HEK293 (cell line): Measurements from ENCODE around the gene TNFRSF8.

ENCODE experiments used
- CTCF ChIA-PET: fragments of 350-600 bp; formaldehyde crosslinking; extraction: SDS; loops from one replicate; lab custom pipeline; 2021; ENCODE audit warnings: antibody characterized with exemption; lab: Yijun Ruan, JAX
- POLR2A ChIA-PET: fragments of 300-600 bp; formaldehyde crosslinking; extraction: SDS; loops from one replicate; lab custom pipeline; 2020; ENCODE audit warnings: antibody characterized with exemption, inconsistent platforms; lab: Yijun Ruan, JAX
- H3K27ac ChIP-seq: fragments of 200-500 bp; sonication (Bioruptor generic); 2 replicates; pipeline ENCODE4 v1.5.1; 2014; ENCODE audit warnings: low read depth, low read length, control low read depth, inconsistent platforms; ENCODE audit errors: extremely low read depth
- H3K36me3 ChIP-seq, 2 experiments: fragments of 200-500 bp in 1 of 2; sonication (Bioruptor generic) in 1 of 2; 1 replicate in 1 of 2; 2 replicates in 1 of 2; pipeline ENCODE4 v1.5.1; 2014 to 2017; ENCODE audit warnings: inconsistent platforms in 2 of 2, low read length in 2 of 2; ENCODE audit not compliant: control insufficient read depth in 2 of 2, insufficient read depth in 1 of 2
- H3K4me1 ChIP-seq: fragments of 200-500 bp; sonication (Bioruptor generic); 2 replicates; pipeline ENCODE4 v1.5.1; 2014; ENCODE audit warnings: mild to moderate bottlenecking, low read length, inconsistent platforms; ENCODE audit not compliant: control insufficient read depth, insufficient read depth
- H3K4me3 ChIP-seq: 2 replicates; pipeline ENCODE4 v1.5.1; 2011; ENCODE audit warnings: low read depth, mild to moderate bottlenecking, control low read depth, low read length, moderate library complexity
- H3K9me3 ChIP-seq: fragments of 200-500 bp; sonication (Bioruptor generic); 2 replicates; pipeline ENCODE4 v1.5.1; 2014; ENCODE audit warnings: low read depth, low read length, inconsistent platforms; ENCODE audit not compliant: control insufficient read depth, insufficient read depth
- WT1 ChIP-seq: fragments of 450-650 bp; formaldehyde crosslinking; IDR thresholded peaks from 2 replicates; pipeline ENCODE4 v1.5.1; 2016; ENCODE audit warnings: missing biosample characterization, missing genetic modification characterization
- ZEB2 ChIP-seq: fragments of 450-650 bp; formaldehyde crosslinking; IDR thresholded peaks from 2 replicates; pipeline ENCODE4 v1.5.1; 2016; ENCODE audit warnings: missing biosample characterization, missing genetic modification characterization
- ZFP69B ChIP-seq: fragments of 450-650 bp; formaldehyde crosslinking; IDR thresholded peaks from 2 replicates; pipeline ENCODE4 v1.5.1; 2016; ENCODE audit warnings: missing biosample characterization, missing genetic modification characterization
- ZNF146 ChIP-seq: fragments of 450-650 bp; formaldehyde crosslinking; IDR thresholded peaks from 2 replicates; pipeline ENCODE4 v1.5.1; 2016; ENCODE audit warnings: missing biosample characterization, missing genetic modification characterization
- ZNF239 ChIP-seq: fragments of 450-650 bp; formaldehyde crosslinking; IDR thresholded peaks from 2 replicates; pipeline ENCODE4 v1.5.1; 2016; ENCODE audit warnings: missing biosample characterization, missing genetic modification characterization
- ZNF302 ChIP-seq: fragments of 450-650 bp; formaldehyde crosslinking; IDR thresholded peaks from 2 replicates; pipeline ENCODE4 v1.5.1; 2016; ENCODE audit warnings: missing biosample characterization, missing genetic modification characterization, low read depth
- ZNF335 ChIP-seq: fragments of 450-650 bp; formaldehyde crosslinking; conservative IDR thresholded peaks from 2 replicates; pipeline ENCODE4 v1.5.1; 2016; ENCODE audit warnings: missing biosample characterization, missing genetic modification characterization
- ZNF394 ChIP-seq: fragments of 450-650 bp; formaldehyde crosslinking; IDR thresholded peaks from 2 replicates; pipeline ENCODE4 v1.5.1; 2016; ENCODE audit warnings: missing biosample characterization, missing genetic modification characterization, mild to moderate bottlenecking, moderate library complexity, borderline replicate concordance
- ZNF521 ChIP-seq: fragments of 450-650 bp; formaldehyde crosslinking; IDR thresholded peaks from 2 replicates; pipeline ENCODE4 v1.5.1; 2017; ENCODE audit warnings: missing biosample characterization, mild to moderate bottlenecking, missing genetic modification characterization
- ZNF843 ChIP-seq: fragments of 450-650 bp; formaldehyde crosslinking; IDR thresholded peaks from 2 replicates; pipeline ENCODE4 v1.5.1; 2016; ENCODE audit warnings: missing biosample characterization, missing genetic modification characterization
- TF ChIP-seq, protein P1 (sequence below): fragments of 450-650 bp; formaldehyde crosslinking; IDR thresholded peaks from 2 replicates; pipeline ENCODE4 v1.5.1; 2016; ENCODE audit warnings: missing biosample characterization, missing genetic modification characterization

The TNFRSF8 gene

GRCh38 chr1:12060500-12060899, 2.6 kb upstream of the TNFRSF8 start:
- Histone ChIP-seq H3K36me3 (no peaks in the 10 kb centered on the region), H3K4me1 (no peaks in the 10 kb centered on the region), H3K9me3 (no peaks in the 10 kb centered on the region), H3K27ac (no peak overlapping the region), H3K4me3 (no peak overlapping the region)
- TF ChIP-seq ZNF146 (tag by site-specific recombination) = 0 out of 2 replicates have a peak, but pooled peaks have one; percentile 21
- TF ChIP-seq ZNF394 = no peak
- CTCF ChIA-PET = no interaction called here
- POLR2A ChIA-PET = no interaction called here

DNA sequence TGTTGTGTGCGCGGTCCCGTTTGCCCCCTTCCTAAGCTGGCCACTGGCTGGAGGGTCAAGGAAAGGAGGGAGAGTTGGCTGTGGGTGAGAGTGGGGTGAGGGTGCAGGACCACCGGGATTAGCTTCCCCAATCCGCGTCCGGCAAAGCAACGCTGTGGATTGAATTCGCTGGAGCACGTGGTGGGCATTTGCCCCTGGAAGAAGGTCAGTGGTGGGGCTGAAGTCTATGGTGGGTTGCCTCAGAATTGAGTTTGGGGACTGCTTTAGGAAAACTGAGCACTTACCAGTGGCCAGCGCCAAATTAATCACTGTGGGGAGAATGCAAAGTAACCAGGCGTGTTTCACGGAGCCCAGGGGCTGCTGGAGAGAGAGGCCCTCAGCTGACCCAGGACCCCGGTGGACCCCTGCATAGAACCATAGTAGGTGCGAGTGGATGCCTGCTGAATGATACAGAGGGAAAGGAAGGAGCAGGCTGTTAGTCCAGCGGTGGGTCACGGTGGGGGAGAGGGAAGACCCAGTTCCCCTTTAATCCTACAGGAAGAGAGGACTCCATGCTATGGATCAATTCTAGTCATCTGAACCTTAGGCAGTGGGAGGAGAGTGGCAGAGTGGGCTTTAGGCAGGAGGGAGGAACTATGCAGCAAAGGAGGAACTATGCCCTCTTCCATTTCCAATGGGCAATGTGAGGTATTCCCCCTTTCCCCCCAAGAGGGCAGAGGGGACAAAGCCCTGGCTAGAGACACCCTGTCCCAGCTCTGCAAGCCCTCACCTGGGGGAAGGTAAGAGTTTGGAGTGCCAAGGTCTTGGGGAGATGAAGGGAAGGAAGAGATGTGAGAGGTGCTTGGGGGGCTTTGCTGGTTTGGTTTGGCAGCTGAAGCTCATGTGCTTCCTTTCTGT, 1.2 kb downstream of the TNFRSF8 start:
- ChIA-PET POLR2A (no interaction called here), CTCF (interaction anchor here (1.6 kb wide), 2 partner anchors 15 kb away, joined by 3 to 5 read pairs; no protein-coding TSS in a partner anchor)
- H3K4me1 ChIP-seq = no peaks in the 10 kb centered on the region
- H3K9me3 ChIP-seq = no peaks in the 10 kb centered on the region
- H3K27ac ChIP-seq = no peak overlapping the region
- TF ChIP-seq ZNF335 (tag by site-specific recombination) (peak; percentile 57), ZFP69B (tag by site-specific recombination) (no peak)
- H3K36me3 ChIP-seq = no peaks in the 10 kb centered on the region
- no peak overlapping the region for H3K4me3 ChIP-seq

- Histone ChIP-seq H3K27ac (no peak overlapping the region), H3K9me3 (no peaks in the 10 kb centered on the region), H3K36me3 (no peaks in the 10 kb centered on the region), H3K4me1 (no peaks in the 10 kb centered on the region), H3K4me3 (no peak overlapping the region)
- no peak for TF ChIP-seq ZEB2 (tag by site-specific recombination)
- TF ChIP-seq ZNF239 (tag by site-specific recombination) = no peak
- TF ChIP-seq ZNF302 = no peak
- TF ChIP-seq WT1 (tag by site-specific recombination) = no peak
- no peak for TF ChIP-seq ZNF843 (tag by site-specific recombination)
- ChIA-PET POLR2A (interaction anchor here (0.6 kb wide), 1 partner anchor 46 kb away, joined by 3 read pairs; no protein-coding TSS in a partner anchor), CTCF (interaction anchor here (0.6 to 1.6 kb wide), 3 partner anchors 13 to 713 kb away, joined by 3 to 5 read pairs (median 3); no protein-coding TSS in a partner anchor)
Observed at GRCh38 chr1:12065872-12066271, 2.8 kb downstream of the TNFRSF8 start.

- TF ChIP-seq ZNF521 (tag by site-specific recombination) = no peak
- TF ChIP-seq, protein P1, sequence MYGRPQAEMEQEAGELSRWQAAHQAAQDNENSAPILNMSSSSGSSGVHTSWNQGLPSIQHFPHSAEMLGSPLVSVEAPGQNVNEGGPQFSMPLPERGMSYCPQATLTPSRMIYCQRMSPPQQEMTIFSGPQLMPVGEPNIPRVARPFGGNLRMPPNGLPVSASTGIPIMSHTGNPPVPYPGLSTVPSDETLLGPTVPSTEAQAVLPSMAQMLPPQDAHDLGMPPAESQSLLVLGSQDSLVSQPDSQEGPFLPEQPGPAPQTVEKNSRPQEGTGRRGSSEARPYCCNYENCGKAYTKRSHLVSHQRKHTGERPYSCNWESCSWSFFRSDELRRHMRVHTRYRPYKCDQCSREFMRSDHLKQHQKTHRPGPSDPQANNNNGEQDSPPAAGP (tag by site-specific recombination) = 0 out of 2 replicates have a peak, but pooled peaks have one; percentile 25
- TF ChIP-seq, all 188 proteins: peak for 1
- H3K27ac ChIP-seq = no peak overlapping the region
- H3K36me3 ChIP-seq = no peaks in the 10 kb centered on the region
- H3K4me3 ChIP-seq = no peak overlapping the region
- CTCF ChIA-PET = interaction anchor here (0.6 to 1.4 kb wide), 3 partner anchors 11 to 230 kb away, joined by 3 to 4 read pairs (median 3); no protein-coding TSS in a partner anchor
- no peaks in the 10 kb centered on the region for H3K9me3 ChIP-seq
- POLR2A ChIA-PET = interaction anchor here (0.9 to 1.0 kb wide), 2 partner anchors 11 to 31 kb away, joined by 3 read pairs; no protein-coding TSS in a partner anchor
- H3K4me1 ChIP-seq = no peaks in the 10 kb centered on the region
Observed at GRCh38 chr1:12067900-12068821, 5.1 kb downstream of the TNFRSF8 start.
